Keratinocyte (primary cell): ENCODE data around the gene KREMEN2. TPM values are rescaled to one million over a fixed set of nuclear protein-coding genes. Genes with fewer than 3 reads are reported as not detected.
A peak's percentile ranks its signal among the peaks of the same experiment; 100 is the strongest.

Experiments used
- DNase-seq: peaks from one replicate; pipeline ENCODE4 v3.0.0-alpha.2; 2011; ENCODE audit warnings: low read depth, missing footprints, low spot score
- FAIRE-seq: peaks from 2 replicates; lab custom pipeline; 2011; peaks lifted over from hg19 to GRCh38; lab: Jason Lieb, UNC
- H2AFZ ChIP-seq: 2 replicates; pipeline ENCODE4 v1.6.0; 2012; ENCODE audit warnings: low read length, control low read depth, inconsistent platforms; ENCODE audit not compliant: control insufficient read depth
- H3K27ac ChIP-seq: 2 replicates; pipeline ENCODE4 v1.5.1; 2011; ENCODE audit warnings: low read length; ENCODE audit not compliant: control insufficient read depth, insufficient read depth
- H3K27me3 ChIP-seq: 3 replicates; pipeline ENCODE4 v1.6.0; 2011; ENCODE audit warnings: low read length; ENCODE audit not compliant: control insufficient read depth, insufficient read depth; ENCODE audit errors: extremely low read depth
- H3K36me3 ChIP-seq, 2 experiments: 2 replicates in 1 of 2; 3 replicates in 1 of 2; pipeline ENCODE4 v1.5.1; 2011; ENCODE audit warnings: low read length in 2 of 2, mild to moderate bottlenecking in 1 of 2; ENCODE audit not compliant: control insufficient read depth in 2 of 2, insufficient read depth in 2 of 2; ENCODE audit errors: extremely low read depth in 1 of 2
- H3K4me1 ChIP-seq: 3 replicates; pipeline ENCODE4 v1.5.1; 2011; ENCODE audit warnings: low read length; ENCODE audit not compliant: control insufficient read depth, insufficient read depth; ENCODE audit errors: extremely low read depth
- H3K4me2 ChIP-seq: 3 replicates; pipeline ENCODE4 v1.6.0; 2011; ENCODE audit warnings: low read depth, low read length; ENCODE audit not compliant: control insufficient read depth, insufficient read depth; ENCODE audit errors: extremely low read depth
- H3K4me3 ChIP-seq, 3 experiments: fragments of 200-600 bp in 1 of 3; sonication (generic) in 1 of 3; 2 replicates in 2 of 3; 3 replicates in 1 of 3; pipeline ENCODE4 v1.5.1; 2011 to 2016; ENCODE audit warnings: low read length in 3 of 3, mild to moderate bottlenecking in 3 of 3, control low read depth in 2 of 3, inconsistent platforms in 1 of 3, low read depth in 1 of 3, mixed read lengths in 1 of 3, mixed run types in 1 of 3, moderate library complexity in 1 of 3; ENCODE audit not compliant: control insufficient read depth in 2 of 3, insufficient read depth in 2 of 3; ENCODE audit errors: extremely low read depth in 1 of 3
- H3K79me2 ChIP-seq: 2 replicates; pipeline ENCODE4 v1.6.0; 2012; ENCODE audit warnings: low read length; ENCODE audit not compliant: control insufficient read depth, insufficient read depth
- H3K9ac ChIP-seq: 3 replicates; pipeline ENCODE4 v1.6.0; 2011; ENCODE audit warnings: low read length; ENCODE audit not compliant: control insufficient read depth, insufficient read depth; ENCODE audit errors: extremely low read depth
- H3K9me1 ChIP-seq: 3 replicates; pipeline ENCODE4 v1.6.0; 2011; ENCODE audit warnings: low read length; ENCODE audit not compliant: control insufficient read depth, insufficient read depth; ENCODE audit errors: extremely low read depth
- H3K9me3 ChIP-seq: 2 replicates; pipeline ENCODE4 v1.5.1; 2012; ENCODE audit warnings: low read depth, low read length; ENCODE audit not compliant: control insufficient read depth
- H4K20me1 ChIP-seq: 3 replicates; pipeline ENCODE4 v1.6.0; 2011; ENCODE audit warnings: low read length; ENCODE audit not compliant: control insufficient read depth, insufficient read depth; ENCODE audit errors: extremely low read depth
- CTCF ChIP-seq, 3 experiments: IDR thresholded peaks in 1 of 3; conservative IDR thresholded peaks in 1 of 3; optimal IDR thresholded peaks in 1 of 3; 2 replicates in 2 of 3; 3 replicates in 1 of 3; pipeline versions ENCODE3 to v1.5.1; 2011; ENCODE audit warnings: low read length in 3 of 3, mild to moderate bottlenecking in 3 of 3, moderate library complexity in 2 of 3, control low read depth in 1 of 3, inconsistent platforms in 1 of 3; ENCODE audit not compliant: insufficient read depth in 2 of 3; ENCODE audit errors: extremely low read depth in 1 of 3
- EZH2 ChIP-seq: IDR thresholded peaks from one replicate; pipeline ENCODE4 v1.6.1; 2012; ENCODE audit warnings: inconsistent platforms, mild to moderate bottlenecking, low read length, moderate library complexity
- dilution Hi-C: fragments of 300-500 bp; cut with MboI; formaldehyde crosslinking; loops from one replicate; pipeline ENCODE4 v1.7.0; 2020; ENCODE audit warnings: low sequenced_read_pairs; ENCODE audit not compliant: extremely low pct_ligation_motif_present
- polyA plus RNA-seq, 5 experiments: library from polyadenylated mRNA; depleted of rRNA in 3 of 5; stranded (reverse) in 3 of 5; stranded (forward) in 1 of 5; unstranded in 1 of 5; fragments of >200 nt; gene quantifications; 1 replicate in 1 of 5; 2 replicates in 3 of 5; 3 replicates in 1 of 5; pipeline versions ENCODE4 v1.2.1 to v1.2.3, GENCODE V29; 2011 to 2012; ENCODE audit warnings: missing spikeins in 2 of 5, low read depth in 1 of 5, low replicate concordance in 1 of 5

Gene KREMEN2
- polyA plus RNA-seq, 1 donor (not counting 4 experiments of a cell fraction or from before 2014, with no cell fraction given), result 3.3 TPM

DNA sequence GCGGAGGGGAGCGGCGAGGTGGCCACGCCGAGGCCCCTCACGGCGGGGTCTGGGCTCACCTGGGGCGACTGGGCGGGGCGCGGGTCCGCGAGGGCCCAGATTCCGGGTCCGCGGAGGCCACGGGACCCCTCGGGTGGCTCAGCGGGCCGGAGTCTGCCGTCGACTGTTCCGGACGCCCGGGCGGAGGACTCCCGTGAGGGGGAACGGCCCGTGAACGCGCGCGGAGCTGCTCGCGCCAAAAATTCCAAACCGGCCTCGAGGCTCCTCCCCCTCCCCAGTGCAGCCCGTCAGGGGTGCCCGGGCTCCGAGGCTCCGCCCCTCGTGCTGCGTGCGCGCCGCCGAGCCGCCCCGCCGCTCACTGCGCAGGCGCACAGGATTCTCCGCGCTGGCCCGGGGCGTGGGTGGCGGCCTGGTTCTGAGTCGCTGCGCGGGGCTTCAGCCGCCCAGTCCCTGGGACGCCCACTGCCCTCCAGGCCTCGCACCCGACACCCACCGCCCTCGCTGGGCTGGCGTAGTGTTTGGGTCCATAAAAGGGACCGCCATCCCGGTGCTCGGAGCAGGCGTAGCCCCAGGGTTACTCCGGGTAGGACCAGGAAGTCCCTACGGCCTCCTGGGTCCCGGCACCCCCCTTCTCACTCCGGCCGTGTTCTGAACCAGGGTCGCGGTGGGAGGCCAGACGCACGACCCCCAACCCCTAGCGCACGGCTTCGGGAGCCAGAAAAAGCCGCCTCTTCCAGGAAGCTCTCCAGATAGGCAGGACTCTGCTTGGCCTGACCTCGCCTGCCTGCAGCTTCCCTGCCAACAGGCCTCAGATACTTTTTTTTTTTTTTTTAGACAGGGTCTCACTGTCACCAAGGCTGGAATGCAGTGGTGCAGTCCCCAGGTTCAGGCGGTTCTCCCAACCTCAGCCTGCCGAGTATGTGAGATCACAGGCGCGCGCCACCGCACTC is 16.4 kb downstream of the KREMEN2 start, which contains the start of gene PKMYT1:
PKMYT1 (minus strand) TSS at position 220 of the 950 bp plus-strand sequence. CDS start 789 bp downstream, outside the sequence.
- no peaks in the 10 kb centered on the region for H3K36me3 ChIP-seq
- no peak for TF ChIP-seq CTCF (optimal IDR thresholded peaks at IDR 0.05 in 1 of 3, IDR thresholded peaks at IDR 0.05 in 1 of 3, conservative IDR thresholded peaks at IDR 0.05 in 1 of 3; ENCODE audit: extremely low read depth in 1 of 3, insufficient read depth in 2 of 3, low read length in 3 of 3)
- H3K4me2 ChIP-seq, result peak within 1 kb of the TSS; percentile 86
- no peaks in the 10 kb centered on the region for H3K9me3 ChIP-seq
- peaks cover 17% of the 10 kb centered on the region for H3K79me2 ChIP-seq
- no peaks in the 10 kb centered on the region for H4K20me1 ChIP-seq
- H3K4me3 ChIP-seq, result peak within 1 kb of the TSS; percentile 63 to 80 (median 80)
- H3K9ac ChIP-seq, result peak within 1 kb of the TSS; percentile 90
- no peak for FAIRE-seq
- H3K4me1 ChIP-seq, result peaks cover 28% of the 10 kb centered on the region
- H3K27me3 ChIP-seq, result no peaks in the 10 kb centered on the region
- DNase-seq, result no peak
- H3K27ac ChIP-seq, result peak within 1 kb of the TSS; percentile 89
- H3K9me1 ChIP-seq, result no peaks in the 10 kb centered on the region
- dilution Hi-C loops, result no loop called here
- peak within 1 kb of the TSS; percentile 80 for H2AFZ ChIP-seq

GRCh38 chr16:2981177-2981898 is 17.3 kb downstream of the KREMEN2 start:
- Histone ChIP-seq H3K9ac (no peak overlapping the region), H3K4me3 (no peak overlapping the region)
- no peak for FAIRE-seq

More at GRCh38 chr16:2981177-2981898, 17.3 kb downstream of the KREMEN2 start:
- H3K4me1 ChIP-seq, result peaks cover 30% of the 10 kb centered on the region
- no peak overlapping the region for H3K27ac ChIP-seq
- no peaks in the 10 kb centered on the region for H3K9me1 ChIP-seq
- H4K20me1 ChIP-seq, result no peaks in the 10 kb centered on the region
- no peak overlapping the region for H2AFZ ChIP-seq
- H3K36me3 ChIP-seq, result no peaks in the 10 kb centered on the region
- no peaks in the 10 kb centered on the region for H3K27me3 ChIP-seq
- no peaks in the 10 kb centered on the region for H3K9me3 ChIP-seq
- no peak for TF ChIP-seq EZH2
- no peak for TF ChIP-seq CTCF (optimal IDR thresholded peaks at IDR 0.05 in 1 of 3, IDR thresholded peaks at IDR 0.05 in 1 of 3, conservative IDR thresholded peaks at IDR 0.05 in 1 of 3; ENCODE audit: extremely low read depth in 1 of 3, insufficient read depth in 2 of 3, low read length in 3 of 3)
- H3K4me2 ChIP-seq, result peak overlapping the region; percentile 86
- no peak for DNase-seq
- H3K79me2 ChIP-seq, result peaks cover 17% of the 10 kb centered on the region
- dilution Hi-C loops, result no loop called here
